Measurements from ENCODE around the gene MCM9.
A peak's percentile ranks its signal among the peaks of the same experiment; 100 is the strongest.
"Not testable (repeated sequence)": the region's sequence is repeated elsewhere in the genome, so short reads cannot be mapped to it uniquely, and the experiment has no call there.

The MCM9 gene

DNA sequence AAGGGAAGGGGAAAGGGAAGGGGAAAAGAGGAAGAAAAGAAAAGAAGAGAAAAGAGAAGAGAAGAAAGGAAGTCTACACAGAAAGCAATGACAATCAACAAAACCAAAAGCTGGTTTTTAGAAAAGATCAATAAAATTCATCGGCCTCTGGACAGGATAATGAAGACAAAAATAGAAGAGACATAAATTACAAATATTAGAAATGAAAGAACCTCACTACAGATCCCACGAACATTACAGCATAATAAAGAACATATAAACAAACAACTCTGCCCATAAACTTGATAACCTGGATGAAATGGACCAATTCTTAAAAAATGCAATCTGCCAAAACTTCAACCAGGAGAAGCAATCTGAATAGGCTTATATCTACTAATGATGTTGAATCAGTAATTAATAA lies 61.7 kb downstream of the MCM9 start:
- TF ChIP-seq, protein P1, sequence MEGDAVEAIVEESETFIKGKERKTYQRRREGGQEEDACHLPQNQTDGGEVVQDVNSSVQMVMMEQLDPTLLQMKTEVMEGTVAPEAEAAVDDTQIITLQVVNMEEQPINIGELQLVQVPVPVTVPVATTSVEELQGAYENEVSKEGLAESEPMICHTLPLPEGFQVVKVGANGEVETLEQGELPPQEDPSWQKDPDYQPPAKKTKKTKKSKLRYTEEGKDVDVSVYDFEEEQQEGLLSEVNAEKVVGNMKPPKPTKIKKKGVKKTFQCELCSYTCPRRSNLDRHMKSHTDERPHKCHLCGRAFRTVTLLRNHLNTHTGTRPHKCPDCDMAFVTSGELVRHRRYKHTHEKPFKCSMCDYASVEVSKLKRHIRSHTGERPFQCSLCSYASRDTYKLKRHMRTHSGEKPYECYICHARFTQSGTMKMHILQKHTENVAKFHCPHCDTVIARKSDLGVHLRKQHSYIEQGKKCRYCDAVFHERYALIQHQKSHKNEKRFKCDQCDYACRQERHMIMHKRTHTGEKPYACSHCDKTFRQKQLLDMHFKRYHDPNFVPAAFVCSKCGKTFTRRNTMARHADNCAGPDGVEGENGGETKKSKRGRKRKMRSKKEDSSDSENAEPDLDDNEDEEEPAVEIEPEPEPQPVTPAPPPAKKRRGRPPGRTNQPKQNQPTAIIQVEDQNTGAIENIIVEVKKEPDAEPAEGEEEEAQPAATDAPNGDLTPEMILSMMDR (IDR thresholded peaks at IDR 0.05; ENCODE audit: low read depth, low read length, missing control alignments) = no peak
- DNase-seq (ENCODE audit: low read depth) = no peak
- in situ Hi-C loops (cut with HindIII; ENCODE audit: low sequenced_read_pairs) = no loop called here
- no peak overlapping the region for H3K4me3 ChIP-seq (ENCODE audit: low read depth, low read length)

GRCh38 chr6:118872726-118873125 lies 62.2 kb downstream of the MCM9 start:
- no peak overlapping the region for H3K4me3 ChIP-seq (ENCODE audit: low read depth, low read length)
- no peak for DNase-seq (ENCODE audit: low read depth)
- in situ Hi-C loops (cut with HindIII; ENCODE audit: low sequenced_read_pairs) = no loop called here
- TF ChIP-seq, protein P1 (IDR thresholded peaks at IDR 0.05; ENCODE audit: low read depth, low read length, missing control alignments) = no peak

DNA sequence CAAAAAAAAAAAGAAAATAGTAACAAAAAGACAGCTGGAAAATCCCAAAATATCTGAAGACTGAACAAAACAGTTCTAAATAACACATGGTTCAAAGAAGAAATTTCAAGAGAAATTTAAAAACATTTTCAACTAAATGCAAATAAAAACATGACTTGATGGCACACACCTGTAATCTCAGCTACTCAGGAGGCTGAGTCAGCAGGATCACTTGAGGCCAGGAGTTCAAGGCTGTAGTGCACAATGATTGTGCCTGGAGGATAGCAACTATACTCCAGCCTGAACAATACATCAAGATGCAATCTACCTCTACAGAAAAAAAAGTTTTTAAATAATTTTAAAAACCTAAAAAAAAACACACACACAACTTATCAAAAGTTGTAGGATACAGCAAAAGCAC lies 62.6 kb downstream of the MCM9 start:
- TF ChIP-seq, protein P1 (IDR thresholded peaks at IDR 0.05; ENCODE audit: low read depth, low read length, missing control alignments) = no peak
- in situ Hi-C loops (cut with HindIII; ENCODE audit: low sequenced_read_pairs) = no loop called here
- H3K4me3 ChIP-seq (ENCODE audit: low read depth, low read length) = no peak overlapping the region
- DNase-seq (ENCODE audit: low read depth) = no peak

GRCh38 chr6:118871331-118871730 lies 63.6 kb downstream of the MCM9 start:
- TF ChIP-seq, protein P1 (IDR thresholded peaks at IDR 0.05; ENCODE audit: low read depth, low read length, missing control alignments) = no peak
- no peak for DNase-seq (ENCODE audit: low read depth)
- no peak overlapping the region for H3K4me3 ChIP-seq (ENCODE audit: low read depth, low read length)
- in situ Hi-C loops (cut with HindIII; ENCODE audit: low sequenced_read_pairs) = no loop called here

GRCh38 chr6:118869894-118870589 lies 64.9 kb downstream of the MCM9 start:
- no peak overlapping the region for H3K4me3 ChIP-seq (ENCODE audit: low read depth, low read length)
- in situ Hi-C loops (cut with HindIII; ENCODE audit: low sequenced_read_pairs) = no loop called here
- TF ChIP-seq, protein P1 (IDR thresholded peaks at IDR 0.05; ENCODE audit: low read depth, low read length, missing control alignments) = no peak
- DNase-seq (ENCODE audit: low read depth) = no peak

DNA sequence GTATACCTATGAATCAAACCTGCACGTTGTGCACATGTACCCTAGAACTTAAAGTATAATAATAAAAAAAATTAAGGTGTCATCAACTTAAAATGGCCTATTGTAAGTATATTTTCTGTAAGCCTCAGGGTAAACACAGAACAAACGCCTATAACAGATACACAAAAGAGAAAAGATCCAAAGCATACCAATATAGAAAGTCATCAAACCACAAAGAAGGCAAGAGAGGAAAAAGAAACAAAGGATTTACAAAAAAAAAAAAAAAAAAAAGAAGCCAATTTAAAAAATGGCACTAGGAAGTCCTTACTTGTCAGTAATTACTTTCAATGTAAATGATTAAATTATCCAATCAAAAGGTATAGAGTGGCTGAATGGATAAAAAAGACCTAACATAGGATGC lies 65.6 kb downstream of the MCM9 start:
- in situ Hi-C loops (cut with HindIII; ENCODE audit: low sequenced_read_pairs) = no loop called here
- H3K4me3 ChIP-seq (ENCODE audit: low read depth, low read length) = no peak overlapping the region
- TF ChIP-seq, protein P1 (IDR thresholded peaks at IDR 0.05; ENCODE audit: low read depth, low read length, missing control alignments) = no peak
- peak; percentile 41 for DNase-seq (ENCODE audit: low read depth)

GRCh38 chr6:118868901-118869300 lies 66.1 kb downstream of the MCM9 start:
- DNase-seq (ENCODE audit: low read depth); in situ Hi-C loops (cut with HindIII; ENCODE audit: low sequenced_read_pairs); H3K4me3 ChIP-seq (ENCODE audit: low read depth, low read length): not testable (repeated sequence)

All from astrocyte of the cerebellum (primary cell).